ENCODE results near the gene LAMA3.

DNA sequence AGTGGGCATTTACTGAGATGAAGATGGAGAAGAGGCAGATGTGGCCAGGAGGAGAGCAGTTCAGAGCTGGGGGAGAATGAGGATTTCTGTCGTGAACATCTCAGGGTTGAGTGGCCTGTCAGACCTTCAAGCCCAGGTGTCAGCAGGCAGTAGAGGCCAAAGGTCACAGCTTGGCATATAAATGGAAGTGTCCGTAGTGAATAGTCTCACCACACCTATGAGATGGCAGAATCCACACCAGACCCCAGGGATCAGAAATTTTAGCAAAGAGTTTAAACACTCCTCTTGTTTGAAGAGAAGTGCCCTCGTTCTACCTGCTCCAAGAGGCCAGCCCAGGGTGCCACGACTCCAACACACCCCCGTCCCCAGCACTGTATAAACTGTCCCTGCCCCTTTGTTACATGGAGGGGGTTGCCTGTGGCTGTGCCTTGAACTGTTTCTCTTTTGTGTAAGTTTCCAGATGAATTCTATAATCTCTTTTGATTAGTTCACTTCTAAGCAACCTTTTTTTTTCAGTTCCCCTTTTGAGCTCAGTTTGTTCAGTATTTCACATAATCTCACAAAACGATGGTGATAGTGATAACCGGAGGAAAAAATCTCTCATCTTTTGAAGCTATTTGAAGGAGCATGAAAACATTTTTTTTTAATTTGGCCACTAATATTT is 256.3 kb downstream of the LAMA3 start:
- TF ChIP-seq MAX (IDR thresholded peaks at IDR 0.05; ENCODE audit: insufficient read depth, insufficient read length) (no peak), CTCF (IDR thresholded peaks at IDR 0.05; ENCODE audit: extremely low read depth in 1 of 2, insufficient read depth in 1 of 2, low read depth in 1 of 2, low read length in 2 of 2) (no peak), POLR2AphosphoS5 (IDR thresholded peaks at IDR 0.05; ENCODE audit: insufficient read depth, low read depth, low read length) (no peak), EZH2 (IDR thresholded peaks at IDR 0.05; ENCODE audit: borderline replicate concordance, low read depth, low read length, severe bottlenecking) (no peak), MYC (IDR thresholded peaks at IDR 0.05; ENCODE audit: low read depth, low read length) (no peak), POLR2A (IDR thresholded peaks at IDR 0.05; ENCODE audit: low read depth, low read length) (no peak), GATA2 (IDR thresholded peaks at IDR 0.05; ENCODE audit: insufficient read depth, insufficient read length, low read depth, low read length) (no peak), FOS (IDR thresholded peaks at IDR 0.05; ENCODE audit: borderline replicate concordance, insufficient read depth, low read length) (no peak)

Measured in endothelial cell of umbilical vein (primary cell).